ENCODE results near the gene HOXC10. TPM values are rescaled to one million over a fixed set of nuclear protein-coding genes. Genes with fewer than 3 reads are reported as not detected.

HOXC10 gene
- total and polyA plus RNA-seq, 2 donors from 2014 or later: 49.7 to 50.7 TPM

DNA sequence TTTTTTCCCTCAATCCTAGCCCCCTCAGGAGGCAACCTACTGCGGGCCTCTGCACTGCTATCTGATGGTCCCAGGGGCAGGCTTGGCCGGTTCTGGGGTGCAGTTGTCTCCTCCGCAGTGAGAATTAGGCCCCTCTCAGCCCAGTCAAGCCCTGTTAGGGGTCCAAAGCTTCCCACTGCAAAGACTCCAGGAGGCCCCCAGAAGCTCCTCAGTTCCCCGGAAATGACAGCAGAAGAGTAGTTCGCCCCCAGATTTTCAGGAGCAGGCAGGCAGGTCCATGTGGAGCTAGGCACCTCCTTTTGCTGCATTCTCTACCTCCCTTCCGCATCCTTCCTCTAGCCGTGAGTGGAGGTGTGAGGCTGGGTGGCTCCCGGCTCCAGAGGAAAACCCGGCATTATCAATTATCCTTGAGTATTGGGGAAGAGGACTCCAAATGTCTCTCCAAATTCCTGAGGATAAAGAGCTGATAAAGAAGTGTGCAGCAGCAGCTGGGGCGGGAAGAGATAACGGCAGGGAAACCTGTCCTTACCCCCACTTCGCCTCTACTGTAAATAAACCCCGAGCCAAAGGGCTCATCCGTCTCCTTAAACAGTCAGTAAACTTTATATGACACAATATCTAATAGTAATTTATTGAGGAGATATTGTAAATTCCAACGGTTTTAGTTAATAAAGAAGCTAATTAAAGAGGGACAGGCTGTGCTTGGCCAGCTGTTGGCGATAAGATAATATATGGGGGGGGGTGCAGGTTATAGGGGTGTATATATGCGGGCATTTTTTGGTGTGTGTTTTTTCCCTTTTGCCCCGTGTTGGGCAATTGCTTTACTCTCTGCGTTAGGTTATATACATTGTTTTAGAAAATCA, 30.9 kb upstream of the HOXC10 start:
- no peaks in the 10 kb centered on the region for H3K4me1 ChIP-seq (ENCODE audit: control insufficient read depth in 2 of 3, insufficient read depth in 2 of 3, low read depth in 1 of 3, low read length in 3 of 3)
- intact Hi-C loops (cut with DNase I): no loop called here
- H3K27me3 ChIP-seq (ENCODE audit: control insufficient read depth, insufficient read depth, low read length): peaks cover 83% of the 10 kb centered on the region
- no peak overlapping the region for H3K9ac ChIP-seq (ENCODE audit: low read length in 3 of 3)
- no peak overlapping the region for H3K27ac ChIP-seq (ENCODE audit: low read depth in 2 of 2, low read length in 2 of 2)
- H3K4me3 ChIP-seq (ENCODE audit: low read length in 3 of 3): no peak overlapping the region
- no peaks in the 10 kb centered on the region for H3K9me3 ChIP-seq (ENCODE audit: control insufficient read depth in 2 of 3, insufficient read depth in 1 of 3, low read length in 3 of 3)
- no peak for FAIRE-seq
- no peaks in the 10 kb centered on the region for H3K36me3 ChIP-seq (ENCODE audit: control insufficient read depth in 2 of 3, insufficient read depth in 3 of 3, low read length in 3 of 3)
- no peak for DNase-seq
- TF ChIP-seq, protein P1, sequence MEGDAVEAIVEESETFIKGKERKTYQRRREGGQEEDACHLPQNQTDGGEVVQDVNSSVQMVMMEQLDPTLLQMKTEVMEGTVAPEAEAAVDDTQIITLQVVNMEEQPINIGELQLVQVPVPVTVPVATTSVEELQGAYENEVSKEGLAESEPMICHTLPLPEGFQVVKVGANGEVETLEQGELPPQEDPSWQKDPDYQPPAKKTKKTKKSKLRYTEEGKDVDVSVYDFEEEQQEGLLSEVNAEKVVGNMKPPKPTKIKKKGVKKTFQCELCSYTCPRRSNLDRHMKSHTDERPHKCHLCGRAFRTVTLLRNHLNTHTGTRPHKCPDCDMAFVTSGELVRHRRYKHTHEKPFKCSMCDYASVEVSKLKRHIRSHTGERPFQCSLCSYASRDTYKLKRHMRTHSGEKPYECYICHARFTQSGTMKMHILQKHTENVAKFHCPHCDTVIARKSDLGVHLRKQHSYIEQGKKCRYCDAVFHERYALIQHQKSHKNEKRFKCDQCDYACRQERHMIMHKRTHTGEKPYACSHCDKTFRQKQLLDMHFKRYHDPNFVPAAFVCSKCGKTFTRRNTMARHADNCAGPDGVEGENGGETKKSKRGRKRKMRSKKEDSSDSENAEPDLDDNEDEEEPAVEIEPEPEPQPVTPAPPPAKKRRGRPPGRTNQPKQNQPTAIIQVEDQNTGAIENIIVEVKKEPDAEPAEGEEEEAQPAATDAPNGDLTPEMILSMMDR (IDR thresholded peaks at IDR 0.05; ENCODE audit: borderline replicate concordance, extremely low read depth, insufficient read depth): no peak

DNA sequence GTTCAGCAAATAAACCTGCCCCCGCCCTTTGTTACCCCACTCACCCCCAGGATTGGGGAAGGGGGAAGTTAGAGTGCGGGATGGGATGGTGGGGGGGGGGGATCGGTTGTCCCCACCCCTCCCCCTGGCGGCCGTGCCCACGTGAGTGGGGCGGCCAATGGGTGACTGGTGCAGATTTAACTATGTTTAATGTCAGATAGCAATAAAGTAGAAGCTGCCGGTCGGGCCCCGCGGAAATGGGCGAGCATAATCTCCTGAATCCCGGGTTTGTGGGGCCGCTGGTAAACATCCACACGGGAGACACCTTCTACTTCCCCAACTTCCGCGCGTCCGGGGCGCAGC, 30.3 kb upstream of the HOXC10 start, which contains the start of gene HOXC12:
HOXC12 (plus strand) TSS at position 210 of the 342 bp plus-strand sequence; CDS start at position 237, 27 bp downstream.
- no peak within 1 kb of the TSS for H3K4me3 ChIP-seq (ENCODE audit: low read length in 3 of 3)
- intact Hi-C loops (cut with DNase I): no loop called here

DNA sequence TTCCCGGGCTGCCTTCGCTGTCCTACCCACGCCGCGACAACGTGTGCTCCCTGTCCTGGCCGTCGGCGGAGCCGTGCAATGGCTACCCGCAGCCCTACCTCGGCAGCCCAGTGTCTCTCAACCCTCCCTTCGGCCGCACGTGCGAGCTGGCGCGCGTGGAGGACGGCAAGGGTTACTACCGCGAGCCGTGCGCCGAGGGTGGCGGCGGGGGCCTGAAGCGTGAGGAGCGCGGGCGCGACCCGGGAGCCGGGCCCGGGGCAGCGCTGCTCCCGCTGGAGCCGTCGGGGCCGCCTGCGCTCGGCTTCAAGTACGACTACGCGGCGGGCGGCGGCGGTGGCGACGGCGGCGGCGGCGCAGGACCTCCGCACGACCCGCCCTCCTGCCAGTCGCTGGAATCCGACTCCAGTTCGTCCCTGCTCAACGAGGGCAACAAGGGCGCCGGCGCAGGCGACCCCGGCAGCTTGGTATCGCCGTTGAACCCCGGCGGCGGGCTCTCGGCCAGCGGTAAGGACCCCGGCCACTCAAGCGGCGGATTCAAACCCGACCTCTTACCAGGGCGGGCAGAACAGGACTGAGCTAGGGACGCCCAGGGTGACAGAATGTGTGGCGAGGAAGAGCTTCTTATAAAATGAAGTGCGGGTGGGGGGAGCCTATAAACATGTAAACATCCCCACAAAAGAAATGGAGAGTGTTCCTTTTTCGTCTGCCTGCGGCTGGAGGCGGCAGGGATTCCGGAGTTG, 29.7 kb upstream of the HOXC10 start:
- H3K36me3 ChIP-seq (ENCODE audit: control insufficient read depth in 2 of 3, insufficient read depth in 3 of 3, low read length in 3 of 3): no peaks in the 10 kb centered on the region
- H3K9me3 ChIP-seq (ENCODE audit: control insufficient read depth in 2 of 3, insufficient read depth in 1 of 3, low read length in 3 of 3): no peaks in the 10 kb centered on the region
- TF ChIP-seq, protein P1 (IDR thresholded peaks at IDR 0.05; ENCODE audit: borderline replicate concordance, extremely low read depth, insufficient read depth): no peak
- H3K27me3 ChIP-seq (ENCODE audit: control insufficient read depth, insufficient read depth, low read length): peaks cover 87% of the 10 kb centered on the region
- H3K4me3 ChIP-seq (ENCODE audit: low read length in 3 of 3): no peak overlapping the region
- DNase-seq (no peak), FAIRE-seq (no peak)
- intact Hi-C loops (cut with DNase I): no loop called here
- H3K4me1 ChIP-seq (ENCODE audit: control insufficient read depth in 2 of 3, insufficient read depth in 2 of 3, low read depth in 1 of 3, low read length in 3 of 3): no peaks in the 10 kb centered on the region
- H3K9ac ChIP-seq (ENCODE audit: low read length in 3 of 3): no peak overlapping the region
- H3K27ac ChIP-seq (ENCODE audit: low read depth in 2 of 2, low read length in 2 of 2): no peak overlapping the region

More for the DNA sequence above, 30.3 kb upstream of the HOXC10 start, which contains the start of gene HOXC12:
- Histone ChIP-seq H3K27ac (ENCODE audit: low read depth in 2 of 2, low read length in 2 of 2) (no peak within 1 kb of the TSS), H3K4me1 (ENCODE audit: control insufficient read depth in 2 of 3, insufficient read depth in 2 of 3, low read depth in 1 of 3, low read length in 3 of 3) (no peaks in the 10 kb centered on the region), H3K27me3 (ENCODE audit: control insufficient read depth, insufficient read depth, low read length) (peaks cover 86% of the 10 kb centered on the region), H3K9ac (ENCODE audit: low read length in 3 of 3) (no peak within 1 kb of the TSS), H3K36me3 (ENCODE audit: control insufficient read depth in 2 of 3, insufficient read depth in 3 of 3, low read length in 3 of 3) (no peaks in the 10 kb centered on the region), H3K9me3 (ENCODE audit: control insufficient read depth in 2 of 3, insufficient read depth in 1 of 3, low read length in 3 of 3) (no peaks in the 10 kb centered on the region)
- no peak for FAIRE-seq
- DNase-seq: no peak
- TF ChIP-seq, protein P1 (IDR thresholded peaks at IDR 0.05; ENCODE audit: borderline replicate concordance, extremely low read depth, insufficient read depth): no peak

Measured in kidney (tissue), 14 donors.